Coronary artery (tissue), 2 donors: ENCODE data around the gene FMO5.
"Not testable (repeated sequence)": the region's sequence is repeated elsewhere in the genome, so short reads cannot be mapped to it uniquely, and the experiment has no call there.

ENCODE experiments used
- DNase-seq: peaks from one replicate; pipeline ENCODE4 v3.0.0-alpha.2; 2017; ENCODE audit warnings: low spot score
- H3K27ac ChIP-seq, 2 donors: fragments of 200-600 bp; sonication (generic); one replicate each; pipeline ENCODE4 v1.5.1; 2016 to 2019
- H3K4me3 ChIP-seq: fragments of 200-600 bp; sonication (generic); 2 replicates; pipeline ENCODE4 v1.5.1; 2016; ENCODE audit warnings: mild to moderate bottlenecking, moderate library complexity
- CTCF ChIP-seq: fragments of 200-600 bp; sonication (generic); IDR thresholded peaks from one replicate; pipeline ENCODE4 v1.5.1; 2019; ENCODE audit warnings: antibody characterized with exemption

FMO5 gene

GRCh38 chr1:147245586-147246021 is 20.5 kb upstream of the FMO5 start:
- no peak overlapping the region for H3K27ac ChIP-seq
- H3K4me3 ChIP-seq: no peak overlapping the region
- TF ChIP-seq CTCF: no peak
- DNase-seq: no peak

GRCh38 chr1:147245129-147245528 is 20.0 kb upstream of the FMO5 start:
- no peak for TF ChIP-seq CTCF
- H3K4me3 ChIP-seq: no peak overlapping the region
- no peak for DNase-seq

GRCh38 chr1:147243841-147244240 is 18.7 kb upstream of the FMO5 start:
- H3K27ac ChIP-seq: peak overlapping the region; percentile 93
- DNase-seq: no peak
- TF ChIP-seq CTCF: no peak
- H3K4me3 ChIP-seq: peak overlapping the region; percentile 83

More at GRCh38 chr1:147245129-147245528, 20.0 kb upstream of the FMO5 start:
- H3K27ac ChIP-seq: no peak overlapping the region

- peak overlapping the region; percentile 93 for H3K27ac ChIP-seq
- TF ChIP-seq CTCF: no peak
- H3K4me3 ChIP-seq: peak overlapping the region; percentile 83
- peak; percentile 77 for DNase-seq
Observed at GRCh38 chr1:147243228-147243685, 18.1 kb upstream of the FMO5 start.

- Histone ChIP-seq H3K27ac (peak within 1 kb of the TSS; percentile 93), H3K4me3 (peak within 1 kb of the TSS; percentile 83)
- DNase-seq: peak; percentile 96
- TF ChIP-seq CTCF: peak; percentile 63
Observed at GRCh38 chr1:147242449-147243227, 17.5 kb upstream of the FMO5 start, which contains the start of gene CHD1L. Gene CHD1L, plus strand, starts transcription at chr1:147242684. Its CDS starts 20 bp downstream, at chr1:147242704.

GRCh38 chr1:147241934-147242448 is 16.9 kb upstream of the FMO5 start:
- no peak for TF ChIP-seq CTCF
- H3K4me3 ChIP-seq: peak overlapping the region; percentile 83
- H3K27ac ChIP-seq: peak overlapping the region; percentile 93
- DNase-seq: no peak

GRCh38 chr1:147240131-147240721 is 15.1 kb upstream of the FMO5 start:
- DNase-seq, H3K27ac ChIP-seq, H3K4me3 ChIP-seq: not testable (repeated sequence)
